ENCODE measurements around the gene BIN1.

GRCh38 chr2:127115471-127116199, 8.7 kb upstream of the BIN1 start:
- TF ChIP-seq CTCF (IDR thresholded peaks at IDR 0.05; ENCODE audit: low read depth, low read length) (no peak), EZH2phosphoT487 (IDR thresholded peaks at IDR 0.05; ENCODE audit: low read depth) (no peak)
